ENCODE data around the gene IFIH1.

Gene IFIH1

GRCh38 chr2:162256591-162256991, 61.9 kb downstream of the IFIH1 start:
- DNase-seq: no peak

GRCh38 chr2:162254236-162254871, 64.1 kb downstream of the IFIH1 start:
- DNase-seq: no peak

DNA sequence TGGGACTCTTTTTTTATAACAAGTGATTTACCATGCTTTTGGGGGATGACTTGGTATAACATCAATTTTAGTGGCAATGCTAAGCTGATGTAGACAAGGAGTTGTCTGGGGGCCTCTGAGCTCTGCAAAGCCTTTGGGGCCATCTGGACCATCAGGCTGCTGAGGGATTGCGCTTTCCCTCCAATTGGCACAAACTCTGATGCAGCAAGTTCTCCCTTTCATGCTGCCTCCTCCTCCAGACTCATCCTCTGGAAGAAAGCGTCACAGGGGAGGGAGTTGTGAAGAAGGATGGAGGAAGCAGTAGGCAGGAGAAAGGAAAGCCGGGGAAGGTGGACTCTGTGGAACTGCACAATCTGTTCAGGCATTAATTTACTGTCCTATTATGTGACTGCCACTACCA, 65.0 kb downstream of the IFIH1 start:
- no peak for DNase-seq

DNA sequence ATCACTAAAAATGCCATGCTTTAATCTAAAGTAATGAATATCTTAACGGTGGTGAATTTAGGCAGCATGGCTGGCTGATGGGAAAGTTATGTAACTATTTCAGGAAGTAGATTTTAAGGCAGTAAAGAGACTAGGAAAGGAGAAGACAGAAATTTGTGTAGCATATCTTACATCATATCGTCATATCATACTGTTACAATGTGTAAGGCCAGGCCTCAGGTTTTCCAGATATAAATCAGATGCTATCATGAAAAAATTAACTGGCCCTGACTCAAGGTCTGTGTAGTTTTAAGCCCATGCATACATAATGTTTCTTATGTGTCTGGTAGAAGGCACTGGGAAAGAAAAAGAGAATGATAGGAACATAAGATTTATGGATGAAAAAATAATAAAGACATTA, 66.3 kb downstream of the IFIH1 start:
- DNase-seq: no peak

GRCh38 chr2:162245781-162246180, 72.7 kb downstream of the IFIH1 start:
- no peak for DNase-seq

GRCh38 chr2:162245061-162245460, 73.4 kb downstream of the IFIH1 start:
- DNase-seq: no peak

- no peak for DNase-seq
Measured at GRCh38 chr2:162244541-162245031, 73.9 kb downstream of the IFIH1 start.

- DNase-seq: no peak
Measured at GRCh38 chr2:162243715-162244114, 74.8 kb downstream of the IFIH1 start.

GRCh38 chr2:162243294-162243693, 75.2 kb downstream of the IFIH1 start, which contains the start of gene FAP:
TSS of gene FAP (minus strand) at chr2:162243445. CDS start at chr2:162243327, 118 bp downstream.
- no peak for DNase-seq

GRCh38 chr2:162242586-162243280, 75.8 kb downstream of the IFIH1 start:
- no peak for DNase-seq

DNA sequence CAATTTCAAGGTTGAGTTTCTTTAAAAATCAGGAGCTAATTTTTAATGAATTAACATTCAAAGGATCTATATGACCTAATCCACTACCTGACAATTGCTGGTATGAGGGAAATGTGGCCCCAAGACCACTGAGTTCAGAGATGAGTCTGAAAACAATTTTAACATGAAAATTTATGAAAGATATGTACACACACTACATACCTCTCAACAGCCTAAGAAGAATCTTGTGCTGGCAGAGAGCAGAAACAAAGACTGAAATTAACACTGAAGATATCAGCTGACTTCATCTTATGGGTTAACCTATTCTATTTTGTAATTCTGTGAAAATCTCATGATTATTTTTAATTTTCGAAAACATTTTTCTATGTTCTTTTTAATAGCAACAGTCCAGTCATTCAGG, 76.9 kb downstream of the IFIH1 start:
- DNase-seq: no peak

DNA sequence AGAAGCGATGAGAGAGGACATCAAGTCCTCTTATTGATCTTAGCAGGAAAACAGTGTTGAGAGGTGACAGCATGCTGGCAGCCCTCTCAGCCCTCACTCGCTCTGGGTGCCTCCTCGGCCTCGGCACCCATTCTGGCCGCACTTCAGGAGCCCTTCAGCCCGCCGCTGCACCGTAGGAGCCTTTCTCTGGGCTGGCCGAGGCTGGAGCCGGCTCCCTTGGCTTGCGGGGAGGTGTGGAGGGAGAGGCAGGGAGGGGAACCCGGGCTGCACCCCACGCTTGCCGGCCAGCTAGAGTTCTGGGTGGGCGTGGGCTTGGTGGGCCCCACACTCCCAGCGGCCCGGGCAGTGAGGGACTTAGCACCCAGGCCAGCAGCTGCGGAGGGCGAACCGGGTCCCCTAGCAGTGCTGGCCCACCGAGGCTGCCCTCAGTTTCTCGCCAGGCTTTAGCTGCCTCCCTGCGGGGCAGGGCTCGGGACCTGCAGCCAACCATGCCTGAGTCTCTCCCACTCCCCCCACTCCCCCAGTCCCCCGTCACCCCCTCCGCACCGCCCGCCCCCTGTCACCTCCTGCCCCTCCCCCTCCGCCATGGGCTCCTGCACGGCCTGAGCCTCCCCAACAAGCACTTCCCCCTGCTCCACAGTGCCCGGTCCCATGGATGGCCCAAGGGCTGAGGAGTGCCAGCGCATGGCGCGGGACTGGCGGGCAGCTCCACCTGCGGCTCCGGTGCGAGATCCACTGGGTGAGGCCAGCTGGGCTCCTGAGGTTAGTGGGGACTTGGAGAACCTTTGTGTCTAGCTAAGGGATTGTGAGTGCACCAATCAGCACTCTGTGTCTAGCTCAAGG, 83.6 kb downstream of the IFIH1 start:
- DNase-seq: no peak

DNA sequence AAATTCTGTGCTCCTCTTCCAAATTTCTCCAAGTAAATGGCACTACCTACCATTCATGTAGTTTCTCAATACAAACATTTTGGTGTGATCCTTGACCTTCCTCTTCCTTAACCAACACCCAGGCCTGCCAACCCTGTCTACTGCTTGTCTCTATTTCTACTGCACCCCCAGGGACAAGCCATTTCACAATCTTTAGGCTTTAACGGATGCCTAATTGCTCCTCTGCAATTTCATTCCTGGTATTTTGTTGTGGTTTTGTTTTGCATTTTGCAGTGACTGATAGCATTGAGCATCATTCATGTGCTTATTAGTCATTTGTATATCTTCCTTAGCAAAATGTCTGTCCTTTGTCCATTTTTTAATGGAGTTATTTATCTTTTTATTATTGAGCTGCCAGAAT, 85.3 kb downstream of the IFIH1 start:
- no peak for DNase-seq

DNA sequence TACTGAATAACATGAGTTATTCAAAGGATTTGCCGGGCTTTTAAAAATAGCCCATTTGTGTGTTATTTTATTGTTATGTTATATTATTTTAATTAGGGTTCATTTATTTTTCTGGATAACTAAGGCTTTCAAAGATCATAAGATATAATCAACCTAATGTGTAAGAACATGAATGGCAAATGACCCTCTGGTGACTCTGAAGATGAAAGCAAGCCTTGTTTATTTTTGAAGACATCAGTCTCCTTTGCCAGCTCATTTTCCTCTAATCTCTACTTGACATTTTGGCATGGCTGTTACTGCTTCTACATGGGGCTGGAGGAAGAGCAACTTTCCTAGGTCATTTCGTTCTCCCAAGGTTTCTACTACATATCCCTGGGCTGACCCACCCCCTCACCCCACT, 85.8 kb downstream of the IFIH1 start:
- no peak for DNase-seq

- no peak for DNase-seq
Measured at GRCh38 chr2:162232027-162232426, 86.5 kb downstream of the IFIH1 start.

GRCh38 chr2:162230761-162231160, 87.7 kb downstream of the IFIH1 start:
- DNase-seq: no peak

GRCh38 chr2:162226836-162227235, 91.6 kb downstream of the IFIH1 start:
- no peak for DNase-seq

GRCh38 chr2:162221064-162221463, 97.4 kb downstream of the IFIH1 start:
- DNase-seq: no peak

DNA sequence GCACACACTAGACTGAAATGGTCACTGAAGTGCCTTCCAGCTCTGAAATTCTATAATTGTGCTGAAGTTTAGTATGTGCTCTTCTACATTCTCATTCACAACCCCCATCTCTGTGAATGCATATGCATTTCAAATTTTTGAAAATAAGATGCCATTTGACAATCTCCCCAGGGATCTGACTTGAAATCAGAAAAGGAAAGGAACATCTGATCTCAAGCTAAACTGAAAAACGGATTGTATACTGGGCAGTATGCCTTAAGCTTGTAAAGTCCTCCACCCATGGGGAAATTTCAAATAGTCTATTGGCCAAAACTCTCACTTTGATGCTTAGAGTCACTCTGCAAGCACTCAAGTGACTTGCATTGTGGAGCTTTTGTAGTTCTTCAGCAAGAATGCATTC, 98.1 kb downstream of the IFIH1 start:
- DNase-seq: no peak

DNA sequence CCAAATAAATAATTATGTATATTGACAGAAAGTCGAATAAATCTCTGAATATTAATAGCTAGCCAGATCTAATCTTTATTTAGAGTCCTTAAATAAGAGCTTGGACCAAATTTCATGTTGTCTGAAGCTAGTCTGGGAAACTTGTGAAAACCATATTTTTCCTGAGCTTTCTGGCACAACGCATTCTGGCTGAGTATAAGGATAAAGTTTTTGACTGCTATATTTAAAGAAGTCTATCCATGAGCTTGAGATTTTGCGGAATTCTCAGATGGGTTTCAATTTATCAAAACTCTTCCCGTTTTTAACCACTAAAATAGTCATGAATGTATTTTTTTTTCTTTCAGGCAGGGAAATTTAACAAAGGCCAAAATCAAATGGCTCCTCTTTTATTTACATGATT, 99.1 kb downstream of the IFIH1 start:
- DNase-seq: no peak

DNA sequence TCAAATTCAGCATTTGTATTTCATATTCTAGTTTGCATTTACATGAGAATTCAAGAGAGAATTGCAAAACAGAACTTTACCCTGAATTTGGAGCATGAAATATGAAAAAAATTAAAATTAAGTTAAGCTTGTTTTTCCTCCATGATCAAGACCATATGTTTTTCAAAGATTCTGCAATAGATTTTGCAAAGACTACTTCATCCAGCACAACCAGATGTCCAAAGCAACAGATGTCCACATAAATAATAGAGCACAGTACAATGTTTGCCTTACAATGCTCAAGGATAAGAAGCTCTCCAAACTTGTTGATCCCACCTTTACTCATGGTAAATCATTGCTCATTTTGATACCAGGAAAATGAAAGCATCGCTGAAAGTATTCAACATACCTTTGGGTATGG, 100.9 kb downstream of the IFIH1 start:
- no peak for DNase-seq
